Measurements from ENCODE around the gene ARID2.

ARID2 gene

GRCh38 chr12:45887544-45887943, 158.0 kb downstream of the ARID2 start:
- H3K4me3 ChIP-seq (ENCODE audit: low read length), result no peak overlapping the region
- no peak for TF ChIP-seq CTCF (conservative IDR thresholded peaks at IDR 0.05; ENCODE audit: low read length)
- DNase-seq (ENCODE audit: low read depth), result no peak

- no peak for DNase-seq (ENCODE audit: low read depth)
- TF ChIP-seq CTCF (conservative IDR thresholded peaks at IDR 0.05; ENCODE audit: low read length), result no peak
Measured at GRCh38 chr12:45890276-45890675, 160.8 kb downstream of the ARID2 start.

GRCh38 chr12:45893240-45893639, 163.7 kb downstream of the ARID2 start:
- peak; percentile 13 for DNase-seq (ENCODE audit: low read depth)
- peak; percentile 31 for TF ChIP-seq CTCF (conservative IDR thresholded peaks at IDR 0.05; ENCODE audit: low read length)

More at GRCh38 chr12:45890276-45890675, 160.8 kb downstream of the ARID2 start:
- no peak overlapping the region for H3K4me3 ChIP-seq (ENCODE audit: low read length)

GRCh38 chr12:45895961-45896360, 166.5 kb downstream of the ARID2 start:
- no peak for TF ChIP-seq CTCF (conservative IDR thresholded peaks at IDR 0.05; ENCODE audit: low read length)
- H3K4me3 ChIP-seq (ENCODE audit: low read length), result no peak overlapping the region
- no peak for DNase-seq (ENCODE audit: low read depth)

More at GRCh38 chr12:45893240-45893639, 163.7 kb downstream of the ARID2 start:
- no peak overlapping the region for H3K4me3 ChIP-seq (ENCODE audit: low read length)

- no peak overlapping the region for H3K4me3 ChIP-seq (ENCODE audit: low read length)
- TF ChIP-seq CTCF (conservative IDR thresholded peaks at IDR 0.05; ENCODE audit: low read length), result no peak
- no peak for DNase-seq (ENCODE audit: low read depth)
Measured at GRCh38 chr12:45898094-45898493, 168.6 kb downstream of the ARID2 start.

- H3K4me3 ChIP-seq (ENCODE audit: low read length), result no peak overlapping the region
- no peak for TF ChIP-seq CTCF (conservative IDR thresholded peaks at IDR 0.05; ENCODE audit: low read length)
- DNase-seq (ENCODE audit: low read depth), result no peak
Measured at GRCh38 chr12:45907955-45908354, 178.4 kb downstream of the ARID2 start.

GRCh38 chr12:45909041-45909713, 179.7 kb downstream of the ARID2 start:
- TF ChIP-seq CTCF (conservative IDR thresholded peaks at IDR 0.05; ENCODE audit: low read length), result no peak
- DNase-seq (ENCODE audit: low read depth), result no peak
- no peak overlapping the region for H3K4me3 ChIP-seq (ENCODE audit: low read length)

Data from AG10803 (cell line).